HepG2 (cell line): ENCODE results near the gene SS18L1. TPM values are rescaled to one million over a fixed set of nuclear protein-coding genes. Genes with fewer than 3 reads are reported as not detected.

Experiments used
- EED ChIP-seq: sonication (generic); formaldehyde crosslinking; IDR thresholded peaks from 2 replicates; pipeline ENCODE4 v1.5.0; 2020; ENCODE audit warnings: mild to moderate bottlenecking, missing genetic modification reagents
- MAZ ChIP-seq, 2 experiments: sonication (generic) in 1 of 2; formaldehyde crosslinking in 1 of 2; IDR thresholded peaks; 2 replicates each; pipeline versions ENCODE4 v1.5.0 to v1.6.1; 2012 to 2020; ENCODE audit warnings: low read depth in 2 of 2, mild to moderate bottlenecking in 2 of 2, borderline replicate concordance in 1 of 2, improper control_type of control experiment in 1 of 2, low read length in 1 of 2, missing genetic modification reagents in 1 of 2, moderate library complexity in 1 of 2
- MEIS1 ChIP-seq: sonication (generic); formaldehyde crosslinking; IDR thresholded peaks from 2 replicates; pipeline ENCODE4 v1.9.0; 2021; ENCODE audit warnings: mild to moderate bottlenecking, missing genetic modification reagents, moderate library complexity, borderline replicate concordance
- NONO ChIP-seq, 2 experiments: fragments of 450-650 bp in 1 of 2; sonication (generic) in 1 of 2; formaldehyde crosslinking in 1 of 2; IDR thresholded peaks in 1 of 2; conservative IDR thresholded peaks in 1 of 2; 2 replicates each; pipeline versions ENCODE4 v1.6.1 to v1.8.0; 2017 to 2022; ENCODE audit warnings: mild to moderate bottlenecking in 1 of 2, missing genetic modification reagents in 1 of 2, moderate library complexity in 1 of 2
- ZSCAN29 ChIP-seq: sonication (generic); formaldehyde crosslinking; conservative IDR thresholded peaks from 2 replicates; pipeline ENCODE4 v1.4.0; 2020; ENCODE audit warnings: mild to moderate bottlenecking, missing genetic modification reagents
- polyA plus RNA-seq, 8 experiments: library from polyadenylated mRNA; depleted of rRNA in 3 of 8; stranded (reverse) in 7 of 8; unstranded in 1 of 8; fragments of >200 nt; fragmentation: Illumina TruSeq in 4 of 8; extraction: Trizol in 4 of 8; gene quantifications; 2 replicates each; pipeline versions ENCODE4 v1.2.1 to v1.2.3, GENCODE V29; 2011 to 2016; ENCODE audit warnings: low read depth in 4 of 8, missing spikeins in 1 of 8, mixed read lengths in 1 of 8; ENCODE audit not compliant: insufficient read depth in 1 of 8
- total RNA-seq, 5 experiments: library from RNA; depleted of rRNA; stranded (reverse); fragments of >200 nt; fragmentation: Illumina TruSeq; extraction: Trizol; gene quantifications; 2 replicates each; pipeline ENCODE4 v1.2.3, GENCODE V29; 2016; ENCODE audit warnings: low read depth in 1 of 5
- TF ChIP-seq, protein P1 (sequence below): sonication (generic); formaldehyde crosslinking; IDR thresholded peaks from 2 replicates; pipeline ENCODE4 v1.4.0; 2020; ENCODE audit warnings: missing genetic modification reagents
- TF ChIP-seq, protein P2 (sequence below): sonication (generic); formaldehyde crosslinking; IDR thresholded peaks from 2 replicates; pipeline ENCODE4 v1.9.0; 2022; ENCODE audit warnings: missing genetic modification reagents, mild to moderate bottlenecking, borderline replicate concordance

The SS18L1 gene
- total and polyA plus RNA-seq, 2 of the 13 experiments (the other 11 are each of a cell fraction or from before 2014, with no cell fraction given) = 17.8 to 27.6 TPM

DNA sequence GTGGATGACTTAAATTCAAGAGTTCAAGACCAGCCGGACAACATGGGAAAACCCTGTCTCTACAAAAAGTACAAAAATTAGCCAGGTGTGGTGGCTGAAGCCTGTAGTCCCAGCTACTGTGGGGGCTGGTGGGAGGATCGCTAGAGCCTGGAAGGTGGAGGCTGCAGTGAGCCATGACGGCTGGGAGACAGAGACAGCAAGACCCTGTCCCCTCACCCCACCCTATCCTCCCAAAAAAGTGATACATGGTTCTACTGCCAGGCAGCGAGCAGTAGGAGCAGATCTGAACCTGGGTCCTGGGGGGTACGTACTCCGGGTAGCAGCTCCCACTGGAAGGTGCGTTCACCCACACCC, 2.5 kb upstream of the SS18L1 start (continued):
- TF ChIP-seq, protein P1, sequence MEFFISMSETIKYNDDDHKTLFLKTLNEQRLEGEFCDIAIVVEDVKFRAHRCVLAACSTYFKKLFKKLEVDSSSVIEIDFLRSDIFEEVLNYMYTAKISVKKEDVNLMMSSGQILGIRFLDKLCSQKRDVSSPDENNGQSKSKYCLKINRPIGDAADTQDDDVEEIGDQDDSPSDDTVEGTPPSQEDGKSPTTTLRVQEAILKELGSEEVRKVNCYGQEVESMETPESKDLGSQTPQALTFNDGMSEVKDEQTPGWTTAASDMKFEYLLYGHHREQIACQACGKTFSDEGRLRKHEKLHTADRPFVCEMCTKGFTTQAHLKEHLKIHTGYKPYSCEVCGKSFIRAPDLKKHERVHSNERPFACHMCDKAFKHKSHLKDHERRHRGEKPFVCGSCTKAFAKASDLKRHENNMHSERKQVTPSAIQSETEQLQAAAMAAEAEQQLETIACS (CRISPR knock-in tag) = no peak
- TF ChIP-seq MEIS1 (CRISPR knock-in tag) (no peak), EED (CRISPR knock-in tag) (0 out of 2 replicates have a peak, but pooled peaks have one; percentile 16), ZSCAN29 (CRISPR knock-in tag) (no peak), MAZ (IDR thresholded peaks at IDR 0.05; ENCODE audit: borderline replicate concordance, low read depth, low read length) (no peak), MAZ (CRISPR knock-in tag; IDR thresholded peaks at IDR 0.05; ENCODE audit: low read depth) (no peak), NONO (IDR thresholded peaks at IDR 0.05) (no peak), NONO (CRISPR knock-in tag; conservative IDR thresholded peaks at IDR 0.05) (peak; percentile 23; the same call in 1 of the 2 replicates)
- TF ChIP-seq, protein P2, sequence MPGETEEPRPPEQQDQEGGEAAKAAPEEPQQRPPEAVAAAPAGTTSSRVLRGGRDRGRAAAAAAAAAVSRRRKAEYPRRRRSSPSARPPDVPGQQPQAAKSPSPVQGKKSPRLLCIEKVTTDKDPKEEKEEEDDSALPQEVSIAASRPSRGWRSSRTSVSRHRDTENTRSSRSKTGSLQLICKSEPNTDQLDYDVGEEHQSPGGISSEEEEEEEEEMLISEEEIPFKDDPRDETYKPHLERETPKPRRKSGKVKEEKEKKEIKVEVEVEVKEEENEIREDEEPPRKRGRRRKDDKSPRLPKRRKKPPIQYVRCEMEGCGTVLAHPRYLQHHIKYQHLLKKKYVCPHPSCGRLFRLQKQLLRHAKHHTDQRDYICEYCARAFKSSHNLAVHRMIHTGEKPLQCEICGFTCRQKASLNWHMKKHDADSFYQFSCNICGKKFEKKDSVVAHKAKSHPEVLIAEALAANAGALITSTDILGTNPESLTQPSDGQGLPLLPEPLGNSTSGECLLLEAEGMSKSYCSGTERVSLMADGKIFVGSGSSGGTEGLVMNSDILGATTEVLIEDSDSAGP = no peak
